ENCODE measurements around the gene TMEM203.
"Not testable (repeated sequence)": the region's sequence is repeated elsewhere in the genome, so short reads cannot be mapped to it uniquely, and the experiment has no call there.

- TF ChIP-seq POLR2AphosphoS5 (IDR thresholded peaks at IDR 0.05) = not testable (repeated sequence)
- TF ChIP-seq, protein P1, sequence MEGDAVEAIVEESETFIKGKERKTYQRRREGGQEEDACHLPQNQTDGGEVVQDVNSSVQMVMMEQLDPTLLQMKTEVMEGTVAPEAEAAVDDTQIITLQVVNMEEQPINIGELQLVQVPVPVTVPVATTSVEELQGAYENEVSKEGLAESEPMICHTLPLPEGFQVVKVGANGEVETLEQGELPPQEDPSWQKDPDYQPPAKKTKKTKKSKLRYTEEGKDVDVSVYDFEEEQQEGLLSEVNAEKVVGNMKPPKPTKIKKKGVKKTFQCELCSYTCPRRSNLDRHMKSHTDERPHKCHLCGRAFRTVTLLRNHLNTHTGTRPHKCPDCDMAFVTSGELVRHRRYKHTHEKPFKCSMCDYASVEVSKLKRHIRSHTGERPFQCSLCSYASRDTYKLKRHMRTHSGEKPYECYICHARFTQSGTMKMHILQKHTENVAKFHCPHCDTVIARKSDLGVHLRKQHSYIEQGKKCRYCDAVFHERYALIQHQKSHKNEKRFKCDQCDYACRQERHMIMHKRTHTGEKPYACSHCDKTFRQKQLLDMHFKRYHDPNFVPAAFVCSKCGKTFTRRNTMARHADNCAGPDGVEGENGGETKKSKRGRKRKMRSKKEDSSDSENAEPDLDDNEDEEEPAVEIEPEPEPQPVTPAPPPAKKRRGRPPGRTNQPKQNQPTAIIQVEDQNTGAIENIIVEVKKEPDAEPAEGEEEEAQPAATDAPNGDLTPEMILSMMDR (IDR thresholded peaks at IDR 0.05) = not testable (repeated sequence)
Observed at GRCh38 chr9:137239541-137240200, 34.2 kb upstream of the TMEM203 start.
